ENCODE measurements around the gene CHD3.

CHD3 gene

GRCh38 chr17:7854851-7855659 lies 33.5 kb upstream of the CHD3 start, which contains the start of gene TMEM88:
TSS of gene TMEM88 (plus strand) at chr17:7855066. CDS start at chr17:7855075, 9 bp downstream.
- no peak for TF ChIP-seq CTCF (conservative IDR thresholded peaks at IDR 0.05; ENCODE audit: control insufficient read depth, insufficient read depth, low read depth, low read length)
- DNase-seq (ENCODE audit: low read depth) = no peak
- peak within 1 kb of the TSS; percentile 88 for H3K4me3 ChIP-seq (ENCODE audit: control insufficient read depth, low read depth, low read length)

- TF ChIP-seq CTCF (conservative IDR thresholded peaks at IDR 0.05; ENCODE audit: control insufficient read depth, insufficient read depth, low read depth, low read length) = no peak
- H3K4me3 ChIP-seq (ENCODE audit: control insufficient read depth, low read depth, low read length) = peak overlapping the region; percentile 88
- DNase-seq (ENCODE audit: low read depth) = no peak
These were observed 33.0 kb upstream of the CHD3 start for GRCh38 chr17:7855660-7856010.

- H3K4me3 ChIP-seq (ENCODE audit: control insufficient read depth, low read depth, low read length) = peak overlapping the region; percentile 88
- peak; percentile 57 for DNase-seq (ENCODE audit: low read depth)
- no peak for TF ChIP-seq CTCF (conservative IDR thresholded peaks at IDR 0.05; ENCODE audit: control insufficient read depth, insufficient read depth, low read depth, low read length)
These were observed 32.4 kb upstream of the CHD3 start for GRCh38 chr17:7856011-7856810.

GRCh38 chr17:7856811-7857712 lies 31.5 kb upstream of the CHD3 start, which contains the start of gene NAA38:
TSS of gene NAA38 (minus strand) at chr17:7857559. CDS start at chr17:7857463, 96 bp downstream.
- DNase-seq (ENCODE audit: low read depth) = peak; percentile 100
- H3K4me3 ChIP-seq (ENCODE audit: control insufficient read depth, low read depth, low read length) = peak within 1 kb of the TSS; percentile 88
- TF ChIP-seq CTCF (conservative IDR thresholded peaks at IDR 0.05; ENCODE audit: control insufficient read depth, insufficient read depth, low read depth, low read length) = peak; percentile 33

- no peak for TF ChIP-seq CTCF (conservative IDR thresholded peaks at IDR 0.05; ENCODE audit: control insufficient read depth, insufficient read depth, low read depth, low read length)
These were observed 30.7 kb upstream of the CHD3 start, which contains the start of gene CYB5D1 for GRCh38 chr17:7857713-7858521. TSS of gene CYB5D1 (plus strand) at chr17:7858003. CDS start at chr17:7858135, 132 bp downstream.

More at GRCh38 chr17:7857713-7858521, 30.7 kb upstream of the CHD3 start, which contains the start of gene CYB5D1:
- peak within 1 kb of the TSS; percentile 88 for H3K4me3 ChIP-seq (ENCODE audit: control insufficient read depth, low read depth, low read length)
- peak; percentile 93 for DNase-seq (ENCODE audit: low read depth)
